Neuronal stem cell (in vitro differentiated cells): ENCODE data around the gene DEPDC4.
"Not testable (repeated sequence)": the region's sequence is repeated elsewhere in the genome, so short reads cannot be mapped to it uniquely, and the experiment has no call there.

Experiments
- DNase-seq: peaks from one replicate; pipeline ENCODE4 v3.0.0-alpha.2; 2013; ENCODE audit warnings: low spot score
- H2AFZ ChIP-seq: one replicate; pipeline ENCODE4 v1.6.1; 2013; ENCODE audit warnings: mild to moderate bottlenecking, low read length, inconsistent platforms
- H2AK5ac ChIP-seq: 2 replicates; pipeline ENCODE4 v1.6.1; 2013; ENCODE audit warnings: low read depth, mild to moderate bottlenecking, inconsistent platforms, low read length, moderate library complexity, mixed read lengths
- H2BK120ac ChIP-seq: 2 replicates; pipeline ENCODE4 v1.6.1; 2013; ENCODE audit warnings: low read depth, mild to moderate bottlenecking, inconsistent platforms, low read length, moderate library complexity, mixed read lengths
- H2BK12ac ChIP-seq: one replicate; pipeline ENCODE4 v1.6.1; 2013; ENCODE audit warnings: low read length, inconsistent platforms
- H2BK15ac ChIP-seq: 2 replicates; pipeline ENCODE4 v1.6.1; 2013; ENCODE audit warnings: mild to moderate bottlenecking, low read length, inconsistent platforms, mixed read lengths
- H2BK5ac ChIP-seq: one replicate; pipeline ENCODE4 v1.6.1; 2013; ENCODE audit warnings: inconsistent platforms, mild to moderate bottlenecking, low read length, moderate library complexity
- H3K14ac ChIP-seq: one replicate; pipeline ENCODE4 v1.6.1; 2013; ENCODE audit warnings: low read length, inconsistent platforms
- H3K18ac ChIP-seq: 2 replicates; pipeline ENCODE4 v1.6.1; 2013; ENCODE audit warnings: low read length, inconsistent platforms
- H3K23ac ChIP-seq: 2 replicates; pipeline ENCODE4 v1.6.1; 2013; ENCODE audit warnings: low read depth, mild to moderate bottlenecking, mixed read lengths, low read length, inconsistent platforms; ENCODE audit not compliant: poor library complexity
- H3K27ac ChIP-seq: replicated peaks from 3 replicates; pipeline ENCODE4 v1.5.1; 2013; ENCODE audit warnings: low read length, inconsistent platforms
- H3K27me3 ChIP-seq, 3 experiments: 2 replicates each; pipeline ENCODE4 v1.6.1; 2013; ENCODE audit warnings: low read length in 3 of 3, mild to moderate bottlenecking in 2 of 3, inconsistent platforms in 1 of 3, low read depth in 1 of 3, mixed read lengths in 1 of 3, moderate library complexity in 1 of 3; ENCODE audit not compliant: control insufficient read depth in 3 of 3, insufficient read depth in 3 of 3
- H3K36me3 ChIP-seq, 2 donors: replicated peaks in 1 of 2; 2 replicates each; pipeline ENCODE4 v1.6.1; 2013; ENCODE audit warnings: low read length in 2 of 2; ENCODE audit not compliant: control insufficient read depth in 2 of 2, insufficient read depth in 2 of 2
- H3K4ac ChIP-seq: 2 replicates; pipeline ENCODE4 v1.6.1; 2013; ENCODE audit warnings: inconsistent platforms, mild to moderate bottlenecking, low read length, moderate library complexity
- H3K4me1 ChIP-seq, 2 donors: 1 replicate in 1 of 2; 2 replicates in 1 of 2; pipeline ENCODE4 v1.6.1; 2013; ENCODE audit warnings: low read length in 2 of 2, low read depth in 1 of 2; ENCODE audit not compliant: control insufficient read depth in 2 of 2, insufficient read depth in 1 of 2
- H3K4me2 ChIP-seq: one replicate; pipeline ENCODE4 v1.6.1; 2013; ENCODE audit warnings: mild to moderate bottlenecking, low read length, inconsistent platforms; ENCODE audit not compliant: insufficient read depth, poor library complexity, severe bottlenecking
- H3K4me3 ChIP-seq, 2 donors: 2 replicates each; pipeline ENCODE4 v1.5.1; 2013; ENCODE audit warnings: low read length in 2 of 2, mild to moderate bottlenecking in 2 of 2, inconsistent platforms in 1 of 2, moderate library complexity in 1 of 2
- H3K79me1 ChIP-seq: one replicate; pipeline ENCODE4 v1.6.1; 2013; ENCODE audit warnings: low read depth, mild to moderate bottlenecking, inconsistent platforms, low read length, moderate library complexity
- H3K9ac ChIP-seq: one replicate; pipeline ENCODE4 v1.6.1; 2013; ENCODE audit warnings: mild to moderate bottlenecking, low read depth, low read length, inconsistent platforms; ENCODE audit not compliant: poor library complexity
- H3K9me3 ChIP-seq, 2 donors: replicated peaks in 1 of 2; 2 replicates each; pipeline versions ENCODE3 to v1.6.1; 2013; ENCODE audit warnings: low read length in 2 of 2, mild to moderate bottlenecking in 2 of 2, inconsistent platforms in 1 of 2, low read depth in 1 of 2, mixed read lengths in 1 of 2, moderate library complexity in 1 of 2; ENCODE audit not compliant: control insufficient read depth in 2 of 2, insufficient read depth in 1 of 2
- H4K8ac ChIP-seq: one replicate; pipeline ENCODE4 v1.6.1; 2013; ENCODE audit warnings: low read depth, mild to moderate bottlenecking, inconsistent platforms, low read length, moderate library complexity
- H4K91ac ChIP-seq: one replicate; pipeline ENCODE4 v1.6.1; 2013; ENCODE audit warnings: low read length, low read depth, mild to moderate bottlenecking, inconsistent platforms; ENCODE audit not compliant: poor library complexity
- WGBS, 2 donors: extraction: QIAGEN DNeasy Blood & Tissue Kit; methylation state at CpG; one replicate each; pipeline ENCODE4 v1.1.7; 2013; ENCODE audit warnings: missing lambda C conversion rate in 2 of 2, mixed read lengths in 1 of 2; ENCODE audit not compliant: insufficient read length in 2 of 2, insufficient replicate concordance in 1 of 2; ENCODE audit errors: extremely low coverage in 2 of 2; 5-methylcytosine and 5-hydroxymethylcytosine counted together

The DEPDC4 gene

GRCh38 chr12:100293017-100293416 is 26.1 kb upstream of the DEPDC4 start:
- Histone ChIP-seq H4K91ac (no peak overlapping the region), H3K9me3 (peaks cover 2 to 7% of the 10 kb centered on the region in 2 donors), H2BK12ac (no peak overlapping the region), H2BK120ac (no peak overlapping the region), H3K27me3 (no peaks in the 10 kb centered on the region), H3K14ac (no peak overlapping the region), H2AFZ (no peak overlapping the region), H3K36me3 (peaks cover 6 to 57% of the 10 kb centered on the region in 2 donors), H3K4ac (no peak overlapping the region), H3K4me1 (no peaks in the 10 kb centered on the region), H3K4me2 (no peak overlapping the region), H2BK15ac (no peak overlapping the region), H2BK5ac (no peak overlapping the region), H3K27ac (no peak overlapping the region), H4K8ac (no peak overlapping the region), H2AK5ac (no peak overlapping the region), H3K9ac (no peak overlapping the region), H3K18ac (no peak overlapping the region), H3K23ac (no peak overlapping the region), H3K79me1 (no peaks in the 10 kb centered on the region), H3K4me3 (no peak overlapping the region)
- DNase-seq = no peak
- no CpG with 5 or more reads among the region's 1 CpG for WGBS, 2 donors

- Histone ChIP-seq H2BK15ac (no peak overlapping the region), H2BK12ac (no peak overlapping the region), H3K9ac (no peak overlapping the region), H4K8ac (no peak overlapping the region), H4K91ac (no peak overlapping the region), H3K4ac (no peak overlapping the region), H2BK120ac (no peak overlapping the region), H2AK5ac (no peak overlapping the region), H3K27ac (no peak overlapping the region), H3K27me3 (no peaks in the 10 kb centered on the region), H3K4me3 (no peak overlapping the region), H3K18ac (no peak overlapping the region), H3K79me1 (no peaks in the 10 kb centered on the region), H3K4me2 (no peak overlapping the region), H3K23ac (no peak overlapping the region), H3K4me1 (no peaks in the 10 kb centered on the region), H3K9me3 (peaks cover 2 to 7% of the 10 kb centered on the region in 2 donors), H3K36me3 (peaks cover 4 to 66% of the 10 kb centered on the region in 2 donors), H3K14ac (no peak overlapping the region), H2BK5ac (no peak overlapping the region), H2AFZ (no peak overlapping the region)
- WGBS, 2 donors = no CpG with 5 or more reads among the region's 3 CpGs
- DNase-seq = no peak
Observed at GRCh38 chr12:100290016-100290415, 23.1 kb upstream of the DEPDC4 start.

- no peak overlapping the region for H2BK120ac ChIP-seq
- H3K18ac ChIP-seq = no peak overlapping the region
- H3K36me3 ChIP-seq = peaks cover 4 to 70% of the 10 kb centered on the region in 2 donors
- no peak overlapping the region for H2AK5ac ChIP-seq
- no peak overlapping the region for H2BK5ac ChIP-seq
- H2BK12ac ChIP-seq = no peak overlapping the region
- no peak overlapping the region for H3K4me3 ChIP-seq
- no peak overlapping the region for H3K14ac ChIP-seq
- H4K8ac ChIP-seq = no peak overlapping the region
- H3K27me3 ChIP-seq = no peaks in the 10 kb centered on the region
- no peak overlapping the region for H3K27ac ChIP-seq
- H3K9ac ChIP-seq = no peak overlapping the region
- H2AFZ ChIP-seq = no peak overlapping the region
- no CpG with 5 or more reads among the region's 5 CpGs for WGBS, 2 donors
- H3K4me2 ChIP-seq = no peak overlapping the region
- H3K4me1 ChIP-seq = no peaks in the 10 kb centered on the region
- no peak overlapping the region for H4K91ac ChIP-seq
- H3K23ac ChIP-seq = no peak overlapping the region
- H3K9me3 ChIP-seq = peaks cover 2 to 7% of the 10 kb centered on the region in 2 donors
- H3K4ac ChIP-seq = no peak overlapping the region
- no peak for DNase-seq
- H2BK15ac ChIP-seq = no peak overlapping the region
- no peaks in the 10 kb centered on the region for H3K79me1 ChIP-seq
Observed at GRCh38 chr12:100289038-100289437, 22.2 kb upstream of the DEPDC4 start.

GRCh38 chr12:100284556-100284955 is 17.7 kb upstream of the DEPDC4 start:
- H4K8ac ChIP-seq, H3K23ac ChIP-seq, H3K9me3 ChIP-seq, H4K91ac ChIP-seq, H3K79me1 ChIP-seq, H3K27me3 ChIP-seq, H3K4me3 ChIP-seq, DNase-seq, H3K9ac ChIP-seq, H3K27ac ChIP-seq, H2AK5ac ChIP-seq, H3K18ac ChIP-seq, H3K14ac ChIP-seq, H2AFZ ChIP-seq, H2BK12ac ChIP-seq, H2BK15ac ChIP-seq, H3K4me2 ChIP-seq, H3K4me1 ChIP-seq, H2BK5ac ChIP-seq, H2BK120ac ChIP-seq, H3K4ac ChIP-seq: not testable (repeated sequence)
- peaks cover 0 to 54% of the 10 kb centered on the region in 2 donors for H3K36me3 ChIP-seq
- WGBS, 2 donors = no CpG with 5 or more reads among the region's 12 CpGs
